ENCODE results near the gene HLTF. TPM values are rescaled to one million over a fixed set of nuclear protein-coding genes. Genes with fewer than 3 reads are reported as not detected.

Gene HLTF
- total RNA-seq, 1 experiment from 2014 or later, result 39.6 TPM

GRCh38 chr3:149095487-149095886, 9.2 kb upstream of the HLTF start:
- no peak overlapping the region for H3K4me3 ChIP-seq
- no peaks in the 10 kb centered on the region for H3K9me3 ChIP-seq
- peaks cover 2% of the 10 kb centered on the region; the same call in 1 of the 2 replicates for H3K27me3 ChIP-seq
- no peak for DNase-seq
- no peaks in the 10 kb centered on the region for H3K36me3 ChIP-seq

GRCh38 chr3:149091983-149092382, 5.7 kb upstream of the HLTF start:
- DNase-seq, result no peak
- H3K27me3 ChIP-seq, result no peaks in the 10 kb centered on the region
- H3K36me3 ChIP-seq, result no peaks in the 10 kb centered on the region
- H3K4me3 ChIP-seq, result no peak overlapping the region
- H3K9me3 ChIP-seq, result 0 out of 2 replicates have a peak, but pooled peaks cover under 1% of the 10 kb centered on the region

DNA sequence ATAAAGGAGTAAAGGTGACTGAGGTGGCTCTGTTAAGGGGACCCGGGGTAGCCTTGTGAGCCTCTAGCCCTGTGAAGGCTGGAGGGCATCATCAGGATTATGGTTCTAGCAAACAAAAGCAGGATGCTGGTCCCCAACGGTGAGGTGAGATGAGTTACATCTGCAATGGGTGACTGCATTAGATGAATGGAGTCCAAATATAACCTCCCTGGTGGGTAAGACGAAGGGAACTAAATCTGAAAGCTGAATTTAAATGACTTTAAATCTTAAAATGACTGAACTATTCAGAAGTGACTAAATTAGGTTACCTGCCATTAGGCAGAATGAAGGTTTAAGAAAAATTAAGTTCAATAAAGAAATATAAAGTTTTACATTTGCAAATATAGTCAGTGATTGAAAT, 4.6 kb upstream of the HLTF start:
- H3K27me3 ChIP-seq, result no peaks in the 10 kb centered on the region

DNA sequence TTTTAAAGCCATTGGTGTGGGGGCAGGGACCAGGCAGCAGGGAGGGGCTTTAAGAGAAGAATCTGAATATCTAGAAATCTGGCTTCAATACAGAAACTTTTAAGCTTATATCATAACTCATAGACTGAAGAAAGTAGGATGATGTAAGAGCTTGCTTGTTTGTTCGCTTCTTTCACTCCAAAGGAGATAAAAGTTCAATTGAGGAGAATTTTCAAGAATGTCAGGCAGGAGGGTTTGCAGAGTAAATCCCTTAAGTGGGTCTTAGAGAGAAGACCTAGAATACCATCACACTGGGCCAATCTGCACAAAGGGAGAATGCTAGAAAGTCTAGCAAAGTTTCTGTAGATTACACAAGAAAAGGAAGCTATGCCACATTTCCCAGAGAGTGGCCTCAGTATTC, 4.1 kb upstream of the HLTF start:
- DNase-seq, result no peak
- Histone ChIP-seq H3K27me3 (no peaks in the 10 kb centered on the region), H3K36me3 (no peaks in the 10 kb centered on the region), H3K4me3 (no peak overlapping the region), H3K9me3 (0 out of 2 replicates have a peak, but pooled peaks cover 4% of the 10 kb centered on the region)

More for the DNA sequence above, 4.6 kb upstream of the HLTF start:
- DNase-seq, result no peak
- H3K36me3 ChIP-seq, result no peaks in the 10 kb centered on the region
- H3K4me3 ChIP-seq, result no peak overlapping the region
- H3K9me3 ChIP-seq, result 0 out of 2 replicates have a peak, but pooled peaks cover 4% of the 10 kb centered on the region

DNA sequence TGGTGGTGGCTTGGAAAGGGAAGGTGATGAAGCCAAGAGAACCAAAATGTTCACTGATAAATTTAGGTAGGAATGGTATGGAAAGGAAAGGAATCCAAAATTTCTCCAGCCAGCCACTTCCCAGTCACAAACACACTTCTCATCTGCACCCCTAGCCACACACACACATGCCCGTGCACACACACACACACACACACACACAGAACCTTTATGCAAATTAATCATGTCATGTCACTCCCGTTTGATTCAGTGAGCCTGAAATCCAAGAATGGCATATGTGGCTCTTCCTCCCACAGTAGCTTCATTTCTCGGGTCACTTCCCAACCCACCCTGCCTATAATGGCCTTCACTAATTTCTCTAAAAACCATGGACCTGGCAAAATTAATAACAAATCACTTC, 3.1 kb upstream of the HLTF start:
- 0 out of 2 replicates have a peak, but pooled peaks cover 4% of the 10 kb centered on the region for H3K9me3 ChIP-seq
- no peak for DNase-seq

DNA sequence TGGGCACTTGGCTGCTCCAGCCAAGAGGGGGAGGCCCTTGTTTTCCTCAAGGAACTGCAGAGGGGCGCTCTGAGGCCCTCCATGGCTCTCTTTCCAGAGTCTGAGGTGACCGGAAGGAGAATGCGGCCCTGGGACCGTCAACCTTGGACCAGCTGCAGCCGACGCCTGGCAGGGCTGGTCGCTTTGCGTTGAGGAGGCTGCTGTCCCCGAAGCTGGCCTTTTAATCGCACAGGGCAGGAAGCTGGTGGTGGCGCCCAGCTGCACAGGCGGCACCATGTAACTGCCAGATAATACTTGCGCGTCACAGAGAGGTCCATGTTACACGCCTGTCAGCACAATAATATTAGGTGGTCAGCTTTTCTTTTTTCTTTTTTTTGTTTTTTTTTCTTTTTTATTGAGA, 875 bp upstream of the HLTF start:
- H3K36me3 ChIP-seq, result peaks cover 20% of the 10 kb centered on the region
- no peak for DNase-seq

More for the DNA sequence above, 3.1 kb upstream of the HLTF start:
- Histone ChIP-seq H3K27me3 (no peaks in the 10 kb centered on the region), H3K36me3 (peaks cover 4% of the 10 kb centered on the region), H3K4me3 (no peak overlapping the region)

DNA sequence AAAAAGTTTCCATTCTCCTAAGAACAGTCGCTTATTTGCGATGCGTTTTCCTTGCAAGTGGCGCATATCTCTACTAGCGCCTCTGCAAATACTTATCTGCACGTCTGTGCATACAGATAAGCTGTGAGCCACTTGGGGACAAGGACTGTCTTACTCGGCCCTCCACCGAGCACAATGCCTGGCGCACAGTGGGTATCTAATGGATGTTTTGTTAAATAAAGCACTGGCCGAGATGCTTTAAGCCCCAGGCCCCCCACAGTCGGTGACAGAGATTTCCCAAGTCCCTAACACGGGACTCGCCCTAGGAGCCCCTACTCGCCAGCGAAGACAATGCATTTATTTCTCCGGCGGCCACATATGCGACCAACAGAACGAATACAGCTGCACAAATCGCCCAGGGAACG, 503 bp downstream of the HLTF start:
- Histone ChIP-seq H3K9me3 (0 out of 2 replicates have a peak, but pooled peaks cover 4% of the 10 kb centered on the region), H3K36me3 (peaks cover 32% of the 10 kb centered on the region), H3K27me3 (no peaks in the 10 kb centered on the region), H3K4me3 (peak overlapping the region; percentile 96)
- DNase-seq, result no peak

More for the DNA sequence above, 875 bp upstream of the HLTF start:
- H3K4me3 ChIP-seq, result no peak overlapping the region
- H3K9me3 ChIP-seq, result 0 out of 2 replicates have a peak, but pooled peaks cover 4% of the 10 kb centered on the region
- H3K27me3 ChIP-seq, result no peaks in the 10 kb centered on the region

DNA sequence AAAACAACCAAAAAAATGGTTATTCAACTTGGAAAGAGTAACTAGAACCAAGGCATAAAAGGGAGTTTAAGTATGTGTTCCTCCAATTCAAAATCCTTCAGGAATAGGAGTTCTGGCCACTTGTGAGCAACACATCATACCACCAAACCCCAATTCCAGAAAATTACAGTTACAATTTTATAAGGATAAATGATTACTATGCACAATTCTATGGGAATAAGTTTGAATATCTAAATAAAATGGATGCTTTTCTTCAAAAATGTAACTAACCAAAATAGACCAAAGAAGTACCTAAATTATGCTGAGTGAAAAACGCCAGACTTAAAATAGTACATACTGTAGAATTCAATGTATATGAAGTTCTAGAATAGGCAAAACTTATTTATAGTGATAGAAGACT, 4.6 kb downstream of the HLTF start:
- Histone ChIP-seq H3K36me3 (peaks cover 48% of the 10 kb centered on the region), H3K9me3 (0 out of 2 replicates have a peak, but pooled peaks cover 1% of the 10 kb centered on the region), H3K27me3 (no peaks in the 10 kb centered on the region), H3K4me3 (no peak overlapping the region)
- DNase-seq, result no peak

GRCh38 chr3:149080699-149081091, 5.6 kb downstream of the HLTF start:
- DNase-seq, result no peak
- H3K9me3 ChIP-seq, result no peaks in the 10 kb centered on the region
- H3K36me3 ChIP-seq, result peaks cover 51% of the 10 kb centered on the region
- no peaks in the 10 kb centered on the region for H3K27me3 ChIP-seq
- no peak overlapping the region for H3K4me3 ChIP-seq

DNA sequence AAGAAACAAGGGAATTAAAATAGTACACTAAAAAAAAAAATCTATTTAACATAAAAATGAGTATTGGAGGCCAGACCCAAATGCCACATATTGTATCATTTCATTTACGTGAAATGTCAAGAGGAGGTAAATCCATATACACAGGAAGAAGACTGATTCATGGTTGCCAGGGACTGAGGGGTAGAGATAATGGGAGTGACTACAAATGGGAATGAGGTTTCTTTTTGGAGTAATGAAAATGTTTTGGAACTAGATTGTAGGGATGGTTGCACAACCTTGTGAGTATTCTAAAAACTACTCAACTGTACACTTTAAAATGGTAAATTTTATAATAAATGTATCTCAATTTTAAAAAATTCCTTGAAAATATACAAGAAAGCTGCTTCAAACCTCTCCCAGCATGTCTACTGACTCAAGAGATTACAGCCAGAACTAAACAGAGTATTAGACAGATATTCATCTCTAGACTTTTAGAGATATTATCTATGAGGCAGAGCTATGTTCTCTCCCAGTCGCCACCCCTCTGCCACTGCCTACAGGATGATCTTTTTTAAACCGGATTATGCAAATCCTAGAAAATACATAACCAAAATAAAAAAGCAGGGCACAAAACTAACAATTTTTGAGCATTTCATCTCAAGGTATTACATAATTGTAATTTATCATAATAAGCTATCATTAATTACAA, 6.2 kb downstream of the HLTF start:
- H3K27me3 ChIP-seq, result no peaks in the 10 kb centered on the region
- H3K9me3 ChIP-seq, result no peaks in the 10 kb centered on the region
- H3K36me3 ChIP-seq, result peaks cover 54% of the 10 kb centered on the region
- DNase-seq, result no peak
- no peak overlapping the region for H3K4me3 ChIP-seq

DNA sequence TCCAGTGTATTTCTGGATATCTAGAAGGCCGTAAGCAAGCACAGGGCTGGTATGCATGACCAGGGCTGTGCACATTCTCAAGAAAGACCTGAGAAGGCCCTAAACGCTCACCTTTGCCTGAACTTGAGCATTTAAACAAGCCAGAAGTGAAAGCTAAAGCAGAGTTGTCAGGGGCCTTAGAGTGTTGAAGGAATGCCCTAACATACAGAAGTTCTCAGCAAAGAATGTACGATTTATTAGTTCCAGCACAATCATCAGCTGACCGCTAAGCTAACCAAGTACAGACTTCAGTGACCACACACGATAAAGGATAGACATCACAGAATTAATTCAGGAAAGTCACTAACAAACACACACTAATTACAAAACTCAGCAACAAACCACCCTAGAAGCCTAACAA, 8.7 kb downstream of the HLTF start:
- H3K9me3 ChIP-seq, result no peaks in the 10 kb centered on the region
- DNase-seq, result no peak
- peaks cover 58% of the 10 kb centered on the region for H3K36me3 ChIP-seq
- H3K4me3 ChIP-seq, result no peak overlapping the region
- H3K27me3 ChIP-seq, result no peaks in the 10 kb centered on the region

GRCh38 chr3:149067883-149068282, 18.4 kb downstream of the HLTF start:
- Histone ChIP-seq H3K9me3 (no peaks in the 10 kb centered on the region), H3K27me3 (no peaks in the 10 kb centered on the region), H3K36me3 (peaks cover 61% of the 10 kb centered on the region), H3K4me3 (no peak overlapping the region)
- no peak for DNase-seq

DNA sequence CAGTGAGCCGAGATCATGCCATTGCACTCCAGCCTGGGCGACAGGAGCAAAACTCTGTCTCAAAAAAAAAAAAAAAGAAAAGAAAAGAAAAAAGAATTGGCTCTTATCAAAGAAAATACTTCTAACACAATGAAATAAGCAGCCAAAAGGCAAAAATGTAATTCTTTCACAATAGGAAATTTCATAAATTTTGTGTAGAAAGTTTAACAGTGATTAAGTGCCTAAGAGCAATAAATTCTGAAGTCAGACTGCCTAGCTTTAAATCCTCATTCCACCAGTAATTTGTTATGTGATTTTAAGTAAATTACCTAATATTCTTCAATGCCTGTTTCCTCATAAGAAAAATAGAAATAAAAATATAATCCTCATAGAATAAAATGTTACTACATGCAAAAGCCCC, 24.6 kb downstream of the HLTF start:
- peaks cover 68% of the 10 kb centered on the region for H3K36me3 ChIP-seq
- H3K27me3 ChIP-seq, result no peaks in the 10 kb centered on the region
- H3K4me3 ChIP-seq, result no peak overlapping the region
- DNase-seq, result no peak
- no peaks in the 10 kb centered on the region for H3K9me3 ChIP-seq

DNA sequence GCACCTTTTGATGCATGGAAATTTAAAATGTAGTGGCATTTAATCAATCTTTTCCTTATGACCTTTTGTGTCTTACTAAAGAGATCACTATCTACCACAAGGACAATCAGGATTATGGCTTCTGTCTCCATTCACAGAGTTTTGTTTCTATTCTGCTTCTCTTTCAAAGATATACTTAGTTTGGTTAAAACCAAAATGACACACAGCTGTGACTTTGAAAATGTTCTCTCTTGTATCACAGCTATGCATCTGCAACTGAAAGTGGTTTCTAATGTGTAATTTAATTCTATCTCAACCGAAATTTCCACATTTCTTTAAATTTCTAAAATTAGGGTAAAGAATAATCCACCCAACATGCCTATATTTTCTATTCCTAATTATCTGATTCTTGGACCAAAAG, 27.7 kb downstream of the HLTF start:
- no peaks in the 10 kb centered on the region for H3K27me3 ChIP-seq
- DNase-seq, result no peak
- no peak overlapping the region for H3K4me3 ChIP-seq
- peaks cover 72% of the 10 kb centered on the region for H3K36me3 ChIP-seq
- peaks cover 1% of the 10 kb centered on the region; the same call in 1 of the 2 replicates for H3K9me3 ChIP-seq

- Histone ChIP-seq H3K9me3 (peaks cover 2% of the 10 kb centered on the region; the same call in 1 of the 2 replicates), H3K36me3 (peaks cover 72% of the 10 kb centered on the region), H3K4me3 (no peak overlapping the region), H3K27me3 (no peaks in the 10 kb centered on the region)
- no peak for DNase-seq
Observed at GRCh38 chr3:149058198-149058597, 28.1 kb downstream of the HLTF start.

DNA sequence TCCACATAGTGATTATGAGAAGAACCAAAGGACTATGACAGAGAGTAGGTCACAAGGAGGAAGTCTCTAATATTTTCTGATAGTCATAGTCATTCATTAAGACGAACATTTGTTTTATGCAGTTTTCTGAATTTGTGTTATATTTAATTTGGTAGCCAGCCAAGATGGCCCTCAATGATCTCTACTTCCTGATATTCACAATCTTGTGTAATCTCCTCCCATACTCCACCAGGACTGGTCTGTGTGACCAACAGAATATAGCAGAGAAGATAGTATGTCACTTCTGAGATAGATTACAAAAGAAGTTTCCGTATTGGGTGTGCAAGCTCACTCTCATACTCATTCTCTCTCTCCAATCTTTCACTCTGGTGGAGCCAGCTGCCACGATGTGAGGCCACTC, 30.8 kb downstream of the HLTF start:
- Histone ChIP-seq H3K36me3 (peaks cover 80% of the 10 kb centered on the region), H3K9me3 (peaks cover 2% of the 10 kb centered on the region; the same call in 1 of the 2 replicates), H3K4me3 (no peak overlapping the region), H3K27me3 (no peaks in the 10 kb centered on the region)
- DNase-seq, result no peak

DNA sequence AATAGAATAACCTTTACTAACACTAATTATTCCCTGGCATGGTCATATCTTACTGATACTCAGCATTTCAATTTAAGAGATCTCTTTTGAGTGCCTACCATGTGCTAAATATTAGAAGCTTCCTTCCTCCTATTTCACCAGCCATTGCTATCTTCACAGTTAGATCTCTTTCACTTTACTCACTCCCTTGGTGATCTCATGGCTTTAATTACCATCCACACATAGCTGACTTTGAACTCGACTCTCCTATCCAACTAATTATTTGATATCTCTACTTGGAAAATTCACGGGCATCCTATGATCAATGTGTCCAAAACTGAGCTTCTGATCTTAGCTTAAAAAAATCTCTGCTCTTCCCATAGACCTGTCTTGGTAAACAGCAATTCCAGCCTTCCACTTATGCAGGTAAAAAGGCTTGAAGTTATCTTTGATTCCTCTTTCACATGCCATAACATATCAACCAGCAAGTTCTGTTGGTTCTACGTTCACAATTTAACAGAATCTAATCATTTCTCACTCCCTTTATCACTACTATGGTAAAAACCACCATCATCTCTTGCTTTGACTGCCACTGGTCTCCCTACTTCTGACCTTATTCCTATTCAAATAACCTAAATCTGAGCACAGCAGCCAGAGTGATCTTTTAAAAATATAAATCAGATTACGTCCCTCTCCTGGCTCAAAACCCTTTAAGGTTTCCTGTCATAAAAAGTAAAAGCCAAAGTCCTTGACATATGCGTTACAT, 41.8 kb downstream of the HLTF start:
- Histone ChIP-seq H3K27me3 (no peaks in the 10 kb centered on the region), H3K36me3 (peaks cover 76% of the 10 kb centered on the region), H3K4me3 (no peak overlapping the region), H3K9me3 (no peaks in the 10 kb centered on the region)
- no peak for DNase-seq
